Ramos (cell line): ENCODE results near the gene PTPRN2.
"Not testable (repeated sequence)": the region's sequence is repeated elsewhere in the genome, so short reads cannot be mapped to it uniquely, and the experiment has no call there.

Source experiments
- in situ Hi-C: fragments of 300-500 bp; cut with MboI; formaldehyde crosslinking; loops from one replicate; pipeline ENCODE4 v1.14.3; 2022; ENCODE audit warnings: low sequenced_read_pairs; ENCODE audit not compliant: unreplicated experiment

The PTPRN2 gene

GRCh38 chr7:158239290-158239981 lies 348.2 kb downstream of the PTPRN2 start:
- in situ Hi-C loops: no loop called here

DNA sequence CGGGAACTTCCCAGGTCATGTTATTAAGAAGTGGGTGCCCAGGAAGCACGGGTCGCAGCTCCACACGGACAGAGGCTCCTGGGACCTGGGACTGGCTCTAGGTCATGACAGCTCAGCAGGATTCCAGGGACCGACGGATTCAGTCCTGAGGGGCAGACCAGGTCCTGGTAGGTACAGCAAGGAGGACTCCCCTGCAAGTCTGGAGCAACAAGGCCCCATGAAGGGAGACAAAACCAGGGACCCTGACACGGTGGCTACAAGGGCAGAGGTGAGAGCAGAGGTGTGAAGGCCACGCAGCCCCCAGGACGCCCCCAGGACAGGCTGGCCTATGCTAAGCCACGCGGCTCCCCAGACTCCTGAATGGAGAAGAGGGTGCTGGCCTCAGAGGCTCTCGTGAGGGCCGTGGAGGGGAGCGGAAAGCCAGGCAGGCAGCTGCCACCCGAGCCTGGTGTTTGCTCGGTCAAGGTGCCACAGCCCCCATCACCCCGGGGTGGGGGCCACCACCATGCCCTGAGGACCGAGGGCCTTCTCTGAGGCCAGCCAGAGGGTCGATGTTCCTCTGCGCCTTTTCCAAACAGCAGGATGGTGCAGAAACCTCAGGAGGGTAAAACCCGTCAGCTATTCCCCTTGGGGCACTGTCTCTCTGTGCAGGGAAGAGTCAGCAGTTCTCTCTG lies 348.9 kb downstream of the PTPRN2 start:
- in situ Hi-C loops: no loop called here

- in situ Hi-C loops: no loop called here
Observed at GRCh38 chr7:158237672-158238335, 349.8 kb downstream of the PTPRN2 start.

GRCh38 chr7:158236400-158236799 lies 351.2 kb downstream of the PTPRN2 start:
- in situ Hi-C loops: no loop called here

DNA sequence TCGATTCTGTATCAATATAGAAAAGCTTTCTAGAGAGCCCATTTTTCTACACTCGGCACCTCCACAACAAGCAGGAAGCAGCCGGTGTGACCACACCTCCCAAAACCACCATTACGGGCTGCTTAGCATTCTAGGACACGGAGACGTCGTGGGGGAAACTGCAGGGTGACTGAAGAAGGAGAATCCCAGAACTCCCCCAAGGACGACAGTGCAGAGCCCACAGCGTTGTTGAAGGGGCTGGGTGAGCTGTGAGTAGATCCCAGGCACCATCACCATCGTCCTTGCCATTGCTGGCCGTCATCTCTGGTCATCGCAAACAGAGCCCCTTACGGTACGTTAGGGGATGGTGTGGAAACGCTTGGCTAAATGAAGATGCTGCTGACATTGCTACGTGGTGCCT lies 351.8 kb downstream of the PTPRN2 start:
- in situ Hi-C loops: no loop called here

- in situ Hi-C loops: no loop called here
Observed at GRCh38 chr7:158229945-158230344, 357.7 kb downstream of the PTPRN2 start.

DNA sequence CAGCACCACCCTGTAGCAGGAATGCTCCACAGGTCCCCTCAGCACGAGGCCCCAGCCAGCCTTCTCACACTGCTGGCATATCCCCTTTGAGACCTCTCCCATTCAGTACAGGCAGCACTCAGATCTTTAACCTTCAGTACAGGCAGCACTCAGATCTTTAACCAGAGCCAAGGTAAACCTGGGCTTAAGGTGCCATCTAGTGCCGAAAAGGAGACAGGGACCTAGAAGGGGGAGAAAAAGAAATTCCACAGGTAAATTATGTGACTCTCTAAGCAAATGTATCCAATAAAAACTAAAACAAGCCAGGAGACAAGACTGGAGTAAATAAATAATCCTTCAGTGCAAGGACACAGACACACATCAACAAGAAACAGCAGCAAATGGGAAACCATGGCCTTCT lies 358.6 kb downstream of the PTPRN2 start:
- in situ Hi-C loops: no loop called here

DNA sequence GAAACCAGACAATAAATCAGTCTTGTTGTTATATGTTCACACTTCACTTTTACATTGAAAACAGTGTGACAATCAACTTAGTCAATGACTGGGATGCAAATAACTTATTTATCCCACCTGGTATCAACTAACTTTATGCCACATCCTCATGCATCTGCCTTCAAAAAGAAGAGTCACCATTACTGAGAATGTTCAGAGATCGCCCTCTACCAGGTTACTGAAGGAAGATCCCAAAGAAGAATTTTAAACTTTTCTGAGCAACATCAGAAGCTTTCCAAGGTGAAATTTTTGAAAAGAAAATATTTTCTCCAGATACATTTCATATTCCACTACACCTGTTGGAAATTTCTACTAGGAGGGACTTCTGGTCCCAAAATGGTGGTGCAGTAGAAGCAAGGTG lies 359.5 kb downstream of the PTPRN2 start:
- in situ Hi-C loops: no loop called here

DNA sequence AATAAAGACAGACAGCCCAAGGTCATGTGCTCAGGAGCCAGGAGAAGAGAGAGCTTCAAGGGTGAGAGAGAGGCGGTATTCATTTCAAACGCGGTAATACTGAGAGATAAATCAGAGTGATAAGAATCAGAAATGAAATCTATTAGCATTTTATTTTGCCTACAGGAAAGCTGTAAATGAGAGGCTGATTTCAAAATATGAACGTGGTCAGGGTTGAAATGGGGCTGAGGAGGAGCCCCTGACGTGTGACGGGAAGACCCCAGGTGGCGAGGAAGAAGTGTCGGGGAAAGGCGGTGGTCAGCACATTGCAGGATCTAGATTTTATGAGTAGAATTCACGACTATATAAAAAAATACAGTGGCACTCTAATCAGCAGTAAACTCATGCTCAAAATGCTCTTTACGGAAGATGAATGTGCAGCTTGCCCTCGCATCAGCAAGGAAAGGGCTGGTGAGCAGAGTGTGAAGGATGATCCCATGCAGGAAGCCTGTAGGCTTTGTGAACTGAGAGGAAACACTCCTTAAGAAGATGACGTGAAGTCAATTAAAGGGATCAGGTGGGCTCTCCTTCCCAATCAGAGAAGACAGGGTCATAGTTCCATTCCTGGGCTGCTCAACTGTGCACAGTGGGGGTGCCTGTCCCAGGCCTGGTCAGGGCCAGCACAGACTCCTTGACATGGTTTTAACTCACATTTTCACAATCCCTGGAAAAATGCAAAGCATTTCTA lies 360.2 kb downstream of the PTPRN2 start:
- in situ Hi-C loops: no loop called here

GRCh38 chr7:158216198-158216597 lies 371.4 kb downstream of the PTPRN2 start:
- in situ Hi-C loops: no loop called here

GRCh38 chr7:158209435-158209834 lies 378.2 kb downstream of the PTPRN2 start:
- in situ Hi-C loops: no loop called here

DNA sequence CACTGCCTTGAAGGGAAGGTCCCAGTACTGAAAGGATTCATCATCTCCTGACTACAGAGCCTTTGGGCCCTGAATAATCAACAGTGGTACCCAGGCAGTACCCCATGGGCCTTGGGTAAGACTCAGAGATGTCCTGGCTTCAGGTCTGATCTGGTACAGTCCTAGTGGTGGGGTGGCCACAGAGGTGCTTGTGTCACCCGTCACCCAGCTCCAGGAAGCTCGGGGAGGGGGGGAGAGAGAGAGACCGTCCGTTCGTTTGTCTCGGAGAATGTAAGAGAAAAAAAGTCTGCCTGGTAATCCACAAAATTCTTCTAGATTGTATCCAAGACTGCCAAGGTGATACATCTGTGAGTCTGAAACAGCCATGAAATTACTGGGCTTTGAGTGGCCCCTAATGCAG lies 381.3 kb downstream of the PTPRN2 start:
- in situ Hi-C loops: no loop called here

DNA sequence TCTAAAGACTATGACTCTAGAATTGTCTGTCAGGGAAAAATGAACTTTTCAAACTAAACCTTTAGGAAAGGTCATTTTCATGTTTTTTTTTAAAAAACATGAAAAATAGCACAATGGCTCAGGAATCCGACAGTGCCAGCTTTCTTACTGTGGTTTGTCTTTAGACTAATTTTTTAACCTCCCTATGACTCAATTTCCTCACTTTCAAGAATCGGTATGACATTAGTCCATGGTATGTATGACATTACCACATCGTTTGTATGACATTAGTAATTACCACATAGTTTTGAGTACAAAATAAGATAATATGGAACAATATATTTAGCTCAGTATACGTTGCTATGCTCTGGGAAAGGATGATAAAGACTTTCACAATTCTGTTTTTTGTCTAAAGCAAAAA lies 383.2 kb downstream of the PTPRN2 start:
- in situ Hi-C loops: no loop called here

DNA sequence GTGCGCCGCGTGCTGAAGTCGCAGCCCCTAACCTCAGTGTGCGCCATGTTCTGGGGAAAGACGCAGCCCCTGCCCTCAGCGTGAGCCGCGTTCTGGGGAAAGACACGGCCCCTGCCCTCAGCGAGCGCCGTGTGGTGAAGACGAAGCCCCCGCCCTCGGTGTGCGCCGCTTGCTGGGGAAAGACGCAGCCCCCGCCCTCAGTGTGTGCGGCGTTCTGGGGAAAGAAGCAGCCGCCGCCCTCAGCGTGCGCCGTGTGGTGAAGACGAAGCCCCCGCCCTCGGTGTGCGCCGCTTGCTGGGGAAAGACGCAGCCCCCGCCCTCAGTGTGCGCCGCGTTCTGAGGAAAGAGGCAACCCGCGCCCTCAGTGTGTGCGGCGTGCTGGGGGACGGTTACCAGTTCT lies 383.7 kb downstream of the PTPRN2 start:
- in situ Hi-C loops: not testable (repeated sequence)

- in situ Hi-C loops: no loop called here
Observed at GRCh38 chr7:158194365-158194900, 393.2 kb downstream of the PTPRN2 start.

DNA sequence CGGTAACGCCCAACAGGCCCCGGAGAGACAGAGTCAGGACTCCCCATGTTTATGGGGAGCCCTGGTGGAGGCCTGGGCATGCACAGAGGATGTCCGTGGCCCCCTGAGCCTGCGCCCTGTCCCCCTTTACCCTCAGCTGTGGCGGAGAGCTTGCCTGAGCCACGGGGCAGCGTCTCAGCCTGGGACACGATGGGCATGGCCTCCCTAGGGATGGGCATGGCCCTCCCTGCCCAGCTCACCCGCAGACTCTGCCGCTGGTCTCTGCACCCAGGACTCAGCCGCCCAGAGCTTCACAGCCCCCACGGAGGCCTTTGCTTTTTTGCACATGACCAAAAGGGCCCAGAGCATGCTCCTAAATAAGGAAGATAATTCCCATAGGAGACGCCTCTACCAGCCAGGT lies 394.2 kb downstream of the PTPRN2 start:
- in situ Hi-C loops: no loop called here

GRCh38 chr7:158192956-158193355 lies 394.7 kb downstream of the PTPRN2 start:
- in situ Hi-C loops: no loop called here

DNA sequence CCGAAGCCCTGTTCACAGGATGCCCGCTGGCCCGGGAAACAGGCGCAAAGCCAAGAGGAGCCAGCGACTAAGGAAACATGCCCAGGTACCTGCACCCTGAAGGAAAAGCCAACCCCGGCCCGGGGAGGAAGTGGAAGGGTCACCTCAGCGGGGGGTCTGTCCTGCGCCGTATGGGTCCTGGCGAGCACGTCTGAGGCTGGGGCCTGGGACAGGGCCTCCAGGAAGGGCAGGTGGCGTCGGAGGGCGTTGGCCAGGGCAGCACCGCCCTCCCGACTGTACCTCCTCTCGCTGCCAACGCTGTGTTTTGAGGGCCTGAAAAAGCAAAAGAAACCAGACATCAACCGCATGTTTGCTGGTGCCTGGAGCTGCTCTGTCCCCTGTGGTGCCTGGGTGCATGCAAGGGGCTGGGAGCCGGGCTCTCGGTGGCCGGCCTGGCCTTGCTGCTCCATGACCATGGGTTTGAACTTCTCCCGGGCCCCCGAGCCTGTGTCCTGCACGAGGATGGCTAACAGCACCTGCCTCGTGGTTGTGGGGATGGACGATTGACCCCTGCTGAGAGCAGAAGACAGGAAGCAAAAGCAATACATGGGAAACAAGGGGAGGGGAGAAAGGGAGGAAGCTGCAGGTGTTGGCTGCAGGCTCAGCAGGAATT lies 395.3 kb downstream of the PTPRN2 start:
- in situ Hi-C loops: no loop called here

- in situ Hi-C loops: no loop called here
Observed at GRCh38 chr7:158191671-158192070, 396.0 kb downstream of the PTPRN2 start.

- in situ Hi-C loops: no loop called here
Observed at GRCh38 chr7:158190756-158191155, 396.9 kb downstream of the PTPRN2 start.
